Smooth muscle cell (in vitro differentiated cells): ENCODE data around the gene KLHDC1. TPM values are rescaled to one million over a fixed set of nuclear protein-coding genes. Genes with fewer than 3 reads are reported as not detected.

Experiments
- DNase-seq: peaks from one replicate; lab custom pipeline; 2025; ENCODE audit not compliant: unreplicated experiment; lab: John Stamatoyannopoulos, UW
- H2AFZ ChIP-seq: fragments of 200-600 bp; sonication (generic); 2 replicates; pipeline ENCODE4 v1.6.0; 2016; ENCODE audit warnings: antibody characterized with exemption, low read depth, mild to moderate bottlenecking
- H3F3A ChIP-seq: fragments of 200-600 bp; sonication (generic); 2 replicates; pipeline ENCODE4 v1.6.0; 2017; ENCODE audit warnings: antibody characterized with exemption, low read depth
- H3K27ac ChIP-seq: fragments of 200-600 bp; sonication (generic); 2 replicates; pipeline ENCODE4 v1.5.1; 2016; ENCODE audit warnings: low read depth, mild to moderate bottlenecking
- H3K27me3 ChIP-seq: fragments of 200-600 bp; sonication (generic); 2 replicates; pipeline ENCODE4 v1.6.1; 2016; ENCODE audit warnings: low read depth, mild to moderate bottlenecking
- H3K36me3 ChIP-seq: fragments of 200-600 bp; sonication (generic); 2 replicates; pipeline ENCODE4 v1.5.1; 2016; ENCODE audit warnings: low read depth
- H3K4me1 ChIP-seq: fragments of 200-600 bp; sonication (generic); 2 replicates; pipeline ENCODE4 v1.5.1; 2016; ENCODE audit warnings: low read depth
- H3K4me2 ChIP-seq: fragments of 200-600 bp; sonication (generic); 2 replicates; pipeline ENCODE4 v1.6.0; 2016; ENCODE audit warnings: mild to moderate bottlenecking
- H3K4me3 ChIP-seq: fragments of 200-600 bp; sonication (generic); 2 replicates; pipeline ENCODE4 v1.5.1; 2016; ENCODE audit warnings: mild to moderate bottlenecking
- H3K79me2 ChIP-seq: fragments of 200-600 bp; sonication (generic); 2 replicates; pipeline ENCODE4 v1.6.0; 2016; ENCODE audit warnings: low read depth, mild to moderate bottlenecking
- H3K9ac ChIP-seq: fragments of 200-600 bp; sonication (generic); 2 replicates; pipeline ENCODE4 v1.6.0; 2016; ENCODE audit warnings: low read depth
- H3K9me3 ChIP-seq: fragments of 200-600 bp; sonication (generic); replicated peaks from 2 replicates; pipeline ENCODE4 v1.5.1; 2016; ENCODE audit warnings: low read depth
- H4K20me1 ChIP-seq: fragments of 200-600 bp; sonication (generic); 2 replicates; pipeline ENCODE4 v1.6.0; 2016; ENCODE audit warnings: low read depth
- WGBS: methylation state at CpG from one replicate; pipeline ENCODE4 v1.1.7; 2016; ENCODE audit warnings: low lambda C conversion rate; 5-methylcytosine and 5-hydroxymethylcytosine counted together
- polyA plus RNA-seq: library from polyadenylated mRNA; unstranded; fragments of >200 nt; fragmentation: Nextera tagmentation; extraction: Ambion mirVana; gene quantifications from 2 replicates; pipeline ENCODE4 v1.2.1, GENCODE V29; 2016
- small RNA-seq: library from RNA; depleted of rRNA; stranded (forward); fragments of <200 nt; gene quantifications from one replicate; pipeline ENCODE3, GENCODE V24; 2014
- total RNA-seq: library from RNA; depleted of rRNA; stranded (reverse); fragments of >200 nt; gene quantifications from 2 replicates; pipeline ENCODE4 v1.2.3, GENCODE V29; 2014
- TF ChIP-seq, protein P1 (sequence below): fragments of 200-600 bp; sonication (generic); IDR thresholded peaks from 2 replicates; pipeline ENCODE4 v1.5.1; 2017; ENCODE audit warnings: borderline replicate concordance, mild to moderate bottlenecking, antibody characterized with exemption; ENCODE audit not compliant: insufficient read depth, poor library complexity, severe bottlenecking

KLHDC1 gene
- total and polyA plus RNA-seq, 2 experiments from 2014 or later: 5.1 to 5.9 TPM

GRCh38 chr14:49792618-49793017 is 99.7 kb downstream of the KLHDC1 start:
- DNase-seq: no peak
- no peaks in the 10 kb centered on the region for H3F3A ChIP-seq
- no peak overlapping the region for H3K27ac ChIP-seq
- no peaks in the 10 kb centered on the region for H3K27me3 ChIP-seq
- H3K79me2 ChIP-seq: no peaks in the 10 kb centered on the region
- peaks cover 38% of the 10 kb centered on the region for H3K36me3 ChIP-seq
- no peak overlapping the region for H2AFZ ChIP-seq
- H3K4me3 ChIP-seq: no peak overlapping the region
- H3K4me1 ChIP-seq: no peaks in the 10 kb centered on the region
- no peaks in the 10 kb centered on the region for H3K9me3 ChIP-seq
- TF ChIP-seq, protein P1, sequence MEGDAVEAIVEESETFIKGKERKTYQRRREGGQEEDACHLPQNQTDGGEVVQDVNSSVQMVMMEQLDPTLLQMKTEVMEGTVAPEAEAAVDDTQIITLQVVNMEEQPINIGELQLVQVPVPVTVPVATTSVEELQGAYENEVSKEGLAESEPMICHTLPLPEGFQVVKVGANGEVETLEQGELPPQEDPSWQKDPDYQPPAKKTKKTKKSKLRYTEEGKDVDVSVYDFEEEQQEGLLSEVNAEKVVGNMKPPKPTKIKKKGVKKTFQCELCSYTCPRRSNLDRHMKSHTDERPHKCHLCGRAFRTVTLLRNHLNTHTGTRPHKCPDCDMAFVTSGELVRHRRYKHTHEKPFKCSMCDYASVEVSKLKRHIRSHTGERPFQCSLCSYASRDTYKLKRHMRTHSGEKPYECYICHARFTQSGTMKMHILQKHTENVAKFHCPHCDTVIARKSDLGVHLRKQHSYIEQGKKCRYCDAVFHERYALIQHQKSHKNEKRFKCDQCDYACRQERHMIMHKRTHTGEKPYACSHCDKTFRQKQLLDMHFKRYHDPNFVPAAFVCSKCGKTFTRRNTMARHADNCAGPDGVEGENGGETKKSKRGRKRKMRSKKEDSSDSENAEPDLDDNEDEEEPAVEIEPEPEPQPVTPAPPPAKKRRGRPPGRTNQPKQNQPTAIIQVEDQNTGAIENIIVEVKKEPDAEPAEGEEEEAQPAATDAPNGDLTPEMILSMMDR: no peak
- no peak overlapping the region for H3K4me2 ChIP-seq
- H4K20me1 ChIP-seq: peaks cover 6% of the 10 kb centered on the region
- WGBS: 0% methylated on average over 1 of the region's 1 CpG
- no peak overlapping the region for H3K9ac ChIP-seq

GRCh38 chr14:49796025-49796424 is 103.1 kb downstream of the KLHDC1 start:
- Histone ChIP-seq H3K4me2 (no peak overlapping the region), H4K20me1 (peaks cover 4% of the 10 kb centered on the region), H3K9ac (no peak overlapping the region), H3K36me3 (peaks cover 49% of the 10 kb centered on the region), H2AFZ (no peak overlapping the region), H3K9me3 (no peaks in the 10 kb centered on the region), H3F3A (no peaks in the 10 kb centered on the region), H3K27me3 (no peaks in the 10 kb centered on the region), H3K4me3 (no peak overlapping the region), H3K4me1 (no peaks in the 10 kb centered on the region), H3K79me2 (no peaks in the 10 kb centered on the region), H3K27ac (no peak overlapping the region)
- TF ChIP-seq, protein P1: no peak
- 98% methylated on average over 2 of the region's 2 CpGs for WGBS
- no peak for DNase-seq

Small RNA genes lying within 50 kb of the gene (small RNA-seq; reads per million reads assigned to genes)
- not detected for gene RNU6ATAC30P

Other genes starting within 250 kb of the KLHDC1 start
- 6,053 and 7,688 TPM in 2 replicates for gene RPS29, start 106.7 kb upstream of the KLHDC1 start, total RNA-seq
- gene RPS29, start 106.7 kb upstream of the KLHDC1 start, polyA plus RNA-seq: 1,151 and 1,263 TPM in 2 replicates
- 12.9 and 18.7 TPM in 2 replicates for gene LRR1, start 94.2 kb upstream of the KLHDC1 start, total RNA-seq
- 14.7 and 15.7 TPM in 2 replicates for gene LRR1, start 94.2 kb upstream of the KLHDC1 start, polyA plus RNA-seq
- 197 and 228 TPM in 2 replicates for gene RPL36AL, start 72.5 kb upstream of the KLHDC1 start, total RNA-seq
- gene RPL36AL, start 72.5 kb upstream of the KLHDC1 start, polyA plus RNA-seq: 279 and 292 TPM in 2 replicates
- gene MGAT2, start 72.3 kb upstream of the KLHDC1 start, total RNA-seq: 48.9 and 50.9 TPM in 2 replicates
- gene MGAT2, start 72.3 kb upstream of the KLHDC1 start, polyA plus RNA-seq: 35.6 and 41.0 TPM in 2 replicates
- 12.0 and 14.0 TPM in 2 replicates for gene DNAAF2, start 57.9 kb upstream of the KLHDC1 start, total RNA-seq
- gene DNAAF2, start 57.9 kb upstream of the KLHDC1 start, polyA plus RNA-seq: 10.4 and 11.3 TPM in 2 replicates
- gene POLE2, start 4.9 kb upstream of the KLHDC1 start, total RNA-seq: 4.1 and 9.6 TPM in 2 replicates
- gene POLE2, start 4.9 kb upstream of the KLHDC1 start, polyA plus RNA-seq: 3.7 and 7.5 TPM in 2 replicates
- gene KLHDC2, start 75.0 kb downstream of the KLHDC1 start, total RNA-seq: 52.0 and 72.1 TPM in 2 replicates
- 78.3 and 88.9 TPM in 2 replicates for gene KLHDC2, start 75.0 kb downstream of the KLHDC1 start, polyA plus RNA-seq
- gene NEMF, start 159.7 kb downstream of the KLHDC1 start, total RNA-seq: 41.2 and 80.8 TPM in 2 replicates
- 41.2 and 63.8 TPM in 2 replicates for gene NEMF, start 159.7 kb downstream of the KLHDC1 start, polyA plus RNA-seq
- gene ARF6, start 200.0 kb downstream of the KLHDC1 start, total RNA-seq: 64.8 and 68.7 TPM in 2 replicates
- 59.8 and 73.6 TPM in 2 replicates for gene ARF6, start 200.0 kb downstream of the KLHDC1 start, polyA plus RNA-seq